Measurements from ENCODE around the gene YEATS4.

DNA sequence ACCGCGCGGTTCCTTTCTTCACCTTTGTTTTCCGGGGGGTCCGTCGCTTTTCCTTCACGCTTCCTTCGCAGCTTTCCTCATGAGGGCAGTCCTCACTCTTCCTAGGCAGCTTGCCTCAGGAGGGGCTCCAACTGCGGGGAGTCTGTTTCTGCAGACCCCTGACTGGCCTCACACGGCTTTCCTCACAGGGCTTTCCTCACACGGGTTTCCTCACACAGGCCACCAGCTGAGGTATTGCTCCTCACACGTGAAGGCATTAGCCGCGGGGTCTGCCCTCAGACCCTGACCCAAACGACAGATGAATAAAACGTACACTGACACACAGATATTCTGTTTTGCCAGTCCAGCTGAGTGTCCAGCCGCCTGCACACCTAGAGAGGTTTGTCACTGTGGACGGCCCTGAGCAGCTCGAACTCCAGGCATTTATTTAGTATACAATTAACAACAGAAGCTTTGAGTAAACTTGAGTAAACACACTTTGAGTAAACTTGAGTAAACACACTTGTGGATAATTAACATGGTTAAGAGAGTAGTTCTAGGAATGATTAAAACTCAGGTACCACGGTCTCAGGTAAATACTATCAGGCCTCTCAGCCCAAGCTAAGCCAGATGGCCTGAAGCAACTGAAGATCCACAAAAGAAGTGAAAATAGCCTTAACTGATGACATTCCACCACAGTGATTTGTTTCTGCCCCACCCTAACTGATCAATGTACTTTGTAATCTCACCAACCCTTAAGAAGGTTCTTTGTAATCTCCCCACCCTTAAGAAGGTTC is 27.4 kb upstream of the YEATS4 start:
- TF ChIP-seq RAD21 (IDR thresholded peaks at IDR 0.05) (no peak), HNF4A (conservative IDR thresholded peaks at IDR 0.05) (no peak), YY1 (IDR thresholded peaks at IDR 0.05) (no peak), JUND (IDR thresholded peaks at IDR 0.05) (no peak), TAF1 (conservative IDR thresholded peaks at IDR 0.05) (no peak), FOXA1 (IDR thresholded peaks at IDR 0.05) (no peak), SP1 (IDR thresholded peaks at IDR 0.05) (no peak)
- TF ChIP-seq, protein P1, sequence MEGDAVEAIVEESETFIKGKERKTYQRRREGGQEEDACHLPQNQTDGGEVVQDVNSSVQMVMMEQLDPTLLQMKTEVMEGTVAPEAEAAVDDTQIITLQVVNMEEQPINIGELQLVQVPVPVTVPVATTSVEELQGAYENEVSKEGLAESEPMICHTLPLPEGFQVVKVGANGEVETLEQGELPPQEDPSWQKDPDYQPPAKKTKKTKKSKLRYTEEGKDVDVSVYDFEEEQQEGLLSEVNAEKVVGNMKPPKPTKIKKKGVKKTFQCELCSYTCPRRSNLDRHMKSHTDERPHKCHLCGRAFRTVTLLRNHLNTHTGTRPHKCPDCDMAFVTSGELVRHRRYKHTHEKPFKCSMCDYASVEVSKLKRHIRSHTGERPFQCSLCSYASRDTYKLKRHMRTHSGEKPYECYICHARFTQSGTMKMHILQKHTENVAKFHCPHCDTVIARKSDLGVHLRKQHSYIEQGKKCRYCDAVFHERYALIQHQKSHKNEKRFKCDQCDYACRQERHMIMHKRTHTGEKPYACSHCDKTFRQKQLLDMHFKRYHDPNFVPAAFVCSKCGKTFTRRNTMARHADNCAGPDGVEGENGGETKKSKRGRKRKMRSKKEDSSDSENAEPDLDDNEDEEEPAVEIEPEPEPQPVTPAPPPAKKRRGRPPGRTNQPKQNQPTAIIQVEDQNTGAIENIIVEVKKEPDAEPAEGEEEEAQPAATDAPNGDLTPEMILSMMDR (IDR thresholded peaks at IDR 0.05; ENCODE audit: low read depth, low read length, missing input control), result no peak

Measured in liver (tissue), 3 donors.